ENCODE data around the gene IRF6.

The IRF6 gene

GRCh38 chr1:209786146-209786545 lies 19.8 kb downstream of the IRF6 start:
- DNase-seq, result no peak

- DNase-seq, result no peak
These were observed 20.4 kb downstream of the IRF6 start for GRCh38 chr1:209785592-209785991.

GRCh38 chr1:209784265-209785169 lies 21.4 kb downstream of the IRF6 start, which contains the start of gene C1orf74:
Gene C1orf74 (minus strand): TSS chr1:209784559. CDS start chr1:209783634, 925 bp downstream.
- DNase-seq, result peak; percentile 96

- no peak for DNase-seq
These were observed 22.6 kb downstream of the IRF6 start for GRCh38 chr1:209783386-209783785.

- no peak for DNase-seq
These were observed 25.7 kb downstream of the IRF6 start for GRCh38 chr1:209780268-209780667.

- no peak for DNase-seq
These were observed 27.8 kb downstream of the IRF6 start for GRCh38 chr1:209778102-209778501.

- DNase-seq, result no peak
These were observed 28.4 kb downstream of the IRF6 start for GRCh38 chr1:209777587-209777986.

GRCh38 chr1:209775678-209776077 lies 30.3 kb downstream of the IRF6 start:
- no peak for DNase-seq

GRCh38 chr1:209774592-209774991 lies 31.4 kb downstream of the IRF6 start:
- DNase-seq, result no peak

GRCh38 chr1:209772126-209772525 lies 33.8 kb downstream of the IRF6 start:
- no peak for DNase-seq

- DNase-seq, result no peak
These were observed 35.1 kb downstream of the IRF6 start for GRCh38 chr1:209770636-209771415.

GRCh38 chr1:209769971-209770370 lies 36.0 kb downstream of the IRF6 start:
- DNase-seq, result no peak

GRCh38 chr1:209769171-209769904 lies 36.6 kb downstream of the IRF6 start:
- DNase-seq, result peak; percentile 79

- no peak for DNase-seq
These were observed 37.6 kb downstream of the IRF6 start for GRCh38 chr1:209768354-209768774.

- no peak for DNase-seq
These were observed 38.2 kb downstream of the IRF6 start for GRCh38 chr1:209767706-209768105.

GRCh38 chr1:209767096-209767495 lies 38.8 kb downstream of the IRF6 start:
- DNase-seq, result no peak

GRCh38 chr1:209766051-209766450 lies 39.9 kb downstream of the IRF6 start:
- DNase-seq, result no peak

GRCh38 chr1:209761011-209761635 lies 44.8 kb downstream of the IRF6 start:
- DNase-seq, result no peak

- DNase-seq, result no peak
These were observed 46.0 kb downstream of the IRF6 start for GRCh38 chr1:209759829-209760359.

GRCh38 chr1:209758400-209758799 lies 47.5 kb downstream of the IRF6 start:
- no peak for DNase-seq

GRCh38 chr1:209756615-209757445 lies 49.1 kb downstream of the IRF6 start:
- no peak for DNase-seq
